Activated T-helper 2 cell treated with anti-CD3 and anti-CD28 coated beads, Interferon-gamma antibody, Interleukin-2, Interleukin-4, amounts not matched to agents 10 μg/mL and 5 μg/mL and 100 μg/mL, durations not matched to agents 14 hours and 24 hours and 36 hours (primary cell): Measurements from ENCODE around the gene LIN37. TPM values are rescaled to one million over a fixed set of nuclear protein-coding genes. Genes with fewer than 3 reads are reported as not detected.
"Not testable (repeated sequence)": the region's sequence is repeated elsewhere in the genome, so short reads cannot be mapped to it uniquely, and the experiment has no call there.

ENCODE experiments used
- DNase-seq: peaks from one replicate; pipeline ENCODE4 v3.0.0; 2021; ENCODE audit warnings: low spot score
- H3K27ac Mint-ChIP-seq: one replicate; pipeline ENCODE4 v1.8.0; 2021; ENCODE audit warnings: mixed read lengths
- H3K27me3 Mint-ChIP-seq: one replicate; pipeline ENCODE4 v1.8.0; 2021; ENCODE audit warnings: low read depth, mixed read lengths
- H3K36me3 Mint-ChIP-seq: one replicate; pipeline ENCODE4 v1.8.0; 2021; ENCODE audit warnings: low read depth, mixed read lengths
- H3K4me1 Mint-ChIP-seq: one replicate; pipeline ENCODE4 v1.8.0; 2021; ENCODE audit warnings: low read depth, mixed read lengths
- H3K4me3 Mint-ChIP-seq: one replicate; pipeline ENCODE4 v1.8.0; 2021; ENCODE audit warnings: low read depth, mild to moderate bottlenecking, moderate library complexity, mixed read lengths
- H3K9me3 Mint-ChIP-seq: one replicate; pipeline ENCODE4 v1.8.0; 2021; ENCODE audit warnings: mixed read lengths
- intact Hi-C: fragments of 100-400 bp; cut with micrococcal nuclease; formaldehyde crosslinking; loops from one replicate; pipeline ENCODE4 v1.15.1; 2023
- total RNA-seq: library from RNA; stranded (reverse); gene quantifications from 2 replicates; pipeline ENCODE4 v1.2.3, GENCODE V29; 2022

The LIN37 gene
- total RNA-seq, 1 donor from 2014 or later: 10.0 TPM

GRCh38 chr19:35723671-35724070, 24.7 kb upstream of the LIN37 start:
- no peak for DNase-seq
- intact Hi-C loops: no loop called here
- no peaks in the 10 kb centered on the region for H3K27me3 Mint-ChIP-seq
- no peak overlapping the region for H3K4me3 Mint-ChIP-seq
- no peaks in the 10 kb centered on the region for H3K9me3 Mint-ChIP-seq
- H3K36me3 Mint-ChIP-seq: peaks cover 88% of the 10 kb centered on the region
- H3K27ac Mint-ChIP-seq: no peak overlapping the region
- peaks cover 9% of the 10 kb centered on the region for H3K4me1 Mint-ChIP-seq

- H3K4me1 Mint-ChIP-seq, H3K27ac Mint-ChIP-seq, intact Hi-C loops, H3K27me3 Mint-ChIP-seq, H3K4me3 Mint-ChIP-seq, DNase-seq, H3K9me3 Mint-ChIP-seq: not testable (repeated sequence)
- H3K36me3 Mint-ChIP-seq: peaks cover 88% of the 10 kb centered on the region
Measured at GRCh38 chr19:35724132-35724531, 24.2 kb upstream of the LIN37 start.

- no peak overlapping the region for H3K27ac Mint-ChIP-seq
- intact Hi-C loops: no loop called here
- H3K4me1 Mint-ChIP-seq: peaks cover under 1% of the 10 kb centered on the region
- H3K36me3 Mint-ChIP-seq: peaks cover 88% of the 10 kb centered on the region
- no peaks in the 10 kb centered on the region for H3K9me3 Mint-ChIP-seq
- H3K27me3 Mint-ChIP-seq: no peaks in the 10 kb centered on the region
- H3K4me3 Mint-ChIP-seq: no peak overlapping the region
- no peak for DNase-seq
Measured at GRCh38 chr19:35724560-35724959, 23.8 kb upstream of the LIN37 start.

GRCh38 chr19:35725216-35725861, 23.0 kb upstream of the LIN37 start:
- intact Hi-C loops: no loop called here
- H3K36me3 Mint-ChIP-seq: peaks cover 92% of the 10 kb centered on the region
- H3K9me3 Mint-ChIP-seq: no peaks in the 10 kb centered on the region
- no peak overlapping the region for H3K27ac Mint-ChIP-seq
- no peak for DNase-seq
- no peaks in the 10 kb centered on the region for H3K27me3 Mint-ChIP-seq
- no peaks in the 10 kb centered on the region for H3K4me1 Mint-ChIP-seq
- H3K4me3 Mint-ChIP-seq: no peak overlapping the region

- Mint-ChIP-seq H3K36me3 (peaks cover 87% of the 10 kb centered on the region), H3K4me3 (no peak overlapping the region), H3K4me1 (no peaks in the 10 kb centered on the region), H3K9me3 (no peaks in the 10 kb centered on the region), H3K27ac (no peak overlapping the region), H3K27me3 (no peaks in the 10 kb centered on the region)
- intact Hi-C loops: no loop called here
- no peak for DNase-seq
Measured at GRCh38 chr19:35727053-35727955, 21.1 kb upstream of the LIN37 start.

GRCh38 chr19:35727956-35728706, 20.2 kb upstream of the LIN37 start:
- DNase-seq: no peak
- no peaks in the 10 kb centered on the region for H3K27me3 Mint-ChIP-seq
- no peaks in the 10 kb centered on the region for H3K4me1 Mint-ChIP-seq
- H3K27ac Mint-ChIP-seq: no peak overlapping the region
- H3K4me3 Mint-ChIP-seq: no peak overlapping the region
- H3K36me3 Mint-ChIP-seq: peaks cover 79% of the 10 kb centered on the region
- no peaks in the 10 kb centered on the region for H3K9me3 Mint-ChIP-seq
- intact Hi-C loops: no loop called here

GRCh38 chr19:35729021-35729420, 19.4 kb upstream of the LIN37 start:
- Mint-ChIP-seq H3K4me3 (no peak overlapping the region), H3K27ac (no peak overlapping the region), H3K36me3 (peaks cover 79% of the 10 kb centered on the region), H3K9me3 (no peaks in the 10 kb centered on the region), H3K4me1 (no peaks in the 10 kb centered on the region), H3K27me3 (no peaks in the 10 kb centered on the region)
- DNase-seq: no peak
- intact Hi-C loops: no loop called here

- no peaks in the 10 kb centered on the region for H3K9me3 Mint-ChIP-seq
Measured at GRCh38 chr19:35729763-35730162, 18.6 kb upstream of the LIN37 start.

GRCh38 chr19:35730326-35730725, 18.1 kb upstream of the LIN37 start:
- H3K4me1 Mint-ChIP-seq: no peaks in the 10 kb centered on the region
- H3K27ac Mint-ChIP-seq: no peak overlapping the region
- H3K4me3 Mint-ChIP-seq: no peak overlapping the region
- no peaks in the 10 kb centered on the region for H3K9me3 Mint-ChIP-seq
- H3K27me3 Mint-ChIP-seq: no peaks in the 10 kb centered on the region
- intact Hi-C loops: no loop called here
- peaks cover 80% of the 10 kb centered on the region for H3K36me3 Mint-ChIP-seq
- DNase-seq: no peak

More at GRCh38 chr19:35729763-35730162, 18.6 kb upstream of the LIN37 start:
- no peak overlapping the region for H3K27ac Mint-ChIP-seq
- no peaks in the 10 kb centered on the region for H3K27me3 Mint-ChIP-seq
- H3K4me1 Mint-ChIP-seq: no peaks in the 10 kb centered on the region
- no peak overlapping the region for H3K4me3 Mint-ChIP-seq
- intact Hi-C loops: no loop called here
- no peak for DNase-seq
- H3K36me3 Mint-ChIP-seq: peaks cover 81% of the 10 kb centered on the region

GRCh38 chr19:35731353-35731752, 17.0 kb upstream of the LIN37 start:
- no peak overlapping the region for H3K27ac Mint-ChIP-seq
- H3K9me3 Mint-ChIP-seq: no peaks in the 10 kb centered on the region
- H3K27me3 Mint-ChIP-seq: no peaks in the 10 kb centered on the region
- no peak overlapping the region for H3K4me3 Mint-ChIP-seq
- peaks cover under 1% of the 10 kb centered on the region for H3K4me1 Mint-ChIP-seq
- DNase-seq: no peak
- peaks cover 78% of the 10 kb centered on the region for H3K36me3 Mint-ChIP-seq
- intact Hi-C loops: no loop called here

GRCh38 chr19:35731779-35732405, 16.5 kb upstream of the LIN37 start:
- intact Hi-C loops: no loop called here
- Mint-ChIP-seq H3K4me1 (peaks cover 3% of the 10 kb centered on the region), H3K36me3 (peaks cover 78% of the 10 kb centered on the region), H3K27me3 (no peaks in the 10 kb centered on the region), H3K9me3 (no peaks in the 10 kb centered on the region), H3K4me3 (no peak overlapping the region), H3K27ac (no peak overlapping the region)
- DNase-seq: no peak

- peaks cover 5% of the 10 kb centered on the region for H3K4me1 Mint-ChIP-seq
- no peak for DNase-seq
- no peaks in the 10 kb centered on the region for H3K27me3 Mint-ChIP-seq
- no peak overlapping the region for H3K27ac Mint-ChIP-seq
- H3K36me3 Mint-ChIP-seq: peaks cover 81% of the 10 kb centered on the region
- intact Hi-C loops: no loop called here
- no peaks in the 10 kb centered on the region for H3K9me3 Mint-ChIP-seq
- H3K4me3 Mint-ChIP-seq: no peak overlapping the region
Measured at GRCh38 chr19:35732540-35733179, 15.7 kb upstream of the LIN37 start.
